WTC11 (cell line): ENCODE measurements around the gene RNF224. TPM values are rescaled to one million over a fixed set of nuclear protein-coding genes. Genes with fewer than 3 reads are reported as not detected.
A peak's percentile ranks its signal among the peaks of the same experiment; 100 is the strongest.

ENCODE experiments used
- ATAC-seq: fragments of 200-7000 bp; cut with Tn5 transposase; 2 replicates; pipeline ENCODE4 v1.10.0; 2021; ENCODE audit warnings: mild to moderate bottlenecking, moderate library complexity
- CTCF ChIA-PET: fragments of 300-600 bp; sonication (Branson Sonifier 250); formaldehyde crosslinking; loops from one replicate; lab custom pipeline; 2021; ENCODE audit warnings: antibody characterized with exemption; lab: Charles Lee
- POLR2A ChIA-PET: fragments of 350-600 bp; sonication (Branson Sonifier 250); formaldehyde crosslinking; loops from one replicate; lab custom pipeline; 2021; ENCODE audit warnings: antibody characterized with exemption; lab: Charles Lee
- DNase-seq: peaks from one replicate; pipeline ENCODE4 v3.0.0; 2021; ENCODE audit warnings: low spot score
- H3K27ac Mint-ChIP-seq: 2 replicates; pipeline ENCODE4 v1.8.0; 2021; ENCODE audit warnings: mixed read lengths
- H3K27me3 Mint-ChIP-seq: 2 replicates; pipeline ENCODE4 v1.8.0; 2021; ENCODE audit warnings: low read depth, mild to moderate bottlenecking, moderate library complexity, mixed read lengths
- H3K36me3 Mint-ChIP-seq: 2 replicates; pipeline ENCODE4 v1.8.0; 2021; ENCODE audit warnings: mixed read lengths
- H3K4me1 Mint-ChIP-seq: 2 replicates; pipeline ENCODE4 v1.8.0; 2022; ENCODE audit warnings: mixed read lengths
- H3K4me3 Mint-ChIP-seq: 2 replicates; pipeline ENCODE4 v1.8.0; 2021; ENCODE audit warnings: mild to moderate bottlenecking, moderate library complexity, mixed read lengths
- H3K9me3 Mint-ChIP-seq: 2 replicates; pipeline ENCODE4 v1.8.0; 2021; ENCODE audit warnings: mixed read lengths
- ETV6 ChIP-seq: sonication (generic); formaldehyde crosslinking; IDR thresholded peaks from 2 replicates; pipeline ENCODE4 v1.8.1; 2022; ENCODE audit warnings: mild to moderate bottlenecking, missing genetic modification reagents
- FOXK1 ChIP-seq: sonication (generic); formaldehyde crosslinking; IDR thresholded peaks from 2 replicates; pipeline ENCODE4 v1.8.0; 2022; ENCODE audit warnings: mild to moderate bottlenecking, moderate library complexity, missing genetic modification reagents
- JUN ChIP-seq: sonication (generic); formaldehyde crosslinking; IDR thresholded peaks from 2 replicates; pipeline ENCODE4 v1.8.0; 2023; ENCODE audit warnings: mild to moderate bottlenecking, missing genetic modification reagents
- PRDM15 ChIP-seq: sonication (generic); formaldehyde crosslinking; IDR thresholded peaks from 2 replicates; pipeline ENCODE4 v1.8.0; 2022; ENCODE audit warnings: missing genetic modification reagents
- PRRX2 ChIP-seq: fragments of 250-450 bp; sonication (Bioruptor Pico); IDR thresholded peaks from 2 replicates; pipeline ENCODE4 v1.8.0; 2021; ENCODE audit warnings: mild to moderate bottlenecking
- RORB ChIP-seq: fragments of 250-450 bp; sonication (Bioruptor Pico); IDR thresholded peaks from 2 replicates; pipeline ENCODE4 v1.9.0; 2021; ENCODE audit warnings: mild to moderate bottlenecking
- SP1 ChIP-seq: sonication (generic); formaldehyde crosslinking; conservative IDR thresholded peaks from 2 replicates; pipeline ENCODE4 v1.8.1; 2022; ENCODE audit warnings: missing genetic modification reagents
- TCF7 ChIP-seq: sonication (generic); formaldehyde crosslinking; IDR thresholded peaks from 2 replicates; pipeline ENCODE4 v1.8.0; 2022; ENCODE audit warnings: mild to moderate bottlenecking, low read depth, missing genetic modification reagents, moderate library complexity
- ZNF281 ChIP-seq: sonication (generic); formaldehyde crosslinking; IDR thresholded peaks from 2 replicates; pipeline ENCODE4 v1.8.0; 2023; ENCODE audit warnings: mild to moderate bottlenecking, missing genetic modification reagents
- total RNA-seq: library from RNA; stranded (reverse); gene quantifications from 3 replicates; pipeline ENCODE4 v1.2.3, GENCODE V29; 2021
- TF ChIP-seq, protein P1 (sequence below): sonication (generic); formaldehyde crosslinking; IDR thresholded peaks from 2 replicates; pipeline ENCODE4 v1.8.1; 2023; ENCODE audit warnings: mild to moderate bottlenecking, missing genetic modification reagents
- TF ChIP-seq, protein P2 (sequence below): fragments of 250-450 bp; sonication (Bioruptor Pico); IDR thresholded peaks from 2 replicates; pipeline ENCODE4 v1.9.0; 2021; ENCODE audit warnings: mild to moderate bottlenecking

RNF224 gene
- total RNA-seq, 1 experiment from 2014 or later, result 0.59 TPM

GRCh38 chr9:137225699-137226331 is 1.5 kb upstream of the RNF224 start:
- ChIA-PET CTCF (interaction anchor here (1.2 to 8.9 kb wide), 9 partner anchors 10 to 216 kb away, joined by 3 to 143 read pairs (median 4); partner anchors contain the start of genes ANAPC2, NPDC1 and SSNA1), POLR2A (interaction anchor here (0.5 to 1.6 kb wide), 2 partner anchors 108 to 111 kb away, joined by 3 read pairs; no protein-coding TSS in a partner anchor)
- no peak overlapping the region for H3K27ac Mint-ChIP-seq
- no peak for TF ChIP-seq FOXK1 (CRISPR knock-in tag)
- 0 out of 2 replicates have a peak, but pooled peaks have one; percentile 10 for TF ChIP-seq TCF7 (CRISPR knock-in tag)
- DNase-seq, result no peak
- no peaks in the 10 kb centered on the region for H3K36me3 Mint-ChIP-seq
- H3K4me3 Mint-ChIP-seq, result peak overlapping the region; percentile 35
- H3K9me3 Mint-ChIP-seq, result no peaks in the 10 kb centered on the region
- H3K4me1 Mint-ChIP-seq, result peaks cover 3% of the 10 kb centered on the region
- no peak for ATAC-seq
- H3K27me3 Mint-ChIP-seq, result no peaks in the 10 kb centered on the region

DNA sequence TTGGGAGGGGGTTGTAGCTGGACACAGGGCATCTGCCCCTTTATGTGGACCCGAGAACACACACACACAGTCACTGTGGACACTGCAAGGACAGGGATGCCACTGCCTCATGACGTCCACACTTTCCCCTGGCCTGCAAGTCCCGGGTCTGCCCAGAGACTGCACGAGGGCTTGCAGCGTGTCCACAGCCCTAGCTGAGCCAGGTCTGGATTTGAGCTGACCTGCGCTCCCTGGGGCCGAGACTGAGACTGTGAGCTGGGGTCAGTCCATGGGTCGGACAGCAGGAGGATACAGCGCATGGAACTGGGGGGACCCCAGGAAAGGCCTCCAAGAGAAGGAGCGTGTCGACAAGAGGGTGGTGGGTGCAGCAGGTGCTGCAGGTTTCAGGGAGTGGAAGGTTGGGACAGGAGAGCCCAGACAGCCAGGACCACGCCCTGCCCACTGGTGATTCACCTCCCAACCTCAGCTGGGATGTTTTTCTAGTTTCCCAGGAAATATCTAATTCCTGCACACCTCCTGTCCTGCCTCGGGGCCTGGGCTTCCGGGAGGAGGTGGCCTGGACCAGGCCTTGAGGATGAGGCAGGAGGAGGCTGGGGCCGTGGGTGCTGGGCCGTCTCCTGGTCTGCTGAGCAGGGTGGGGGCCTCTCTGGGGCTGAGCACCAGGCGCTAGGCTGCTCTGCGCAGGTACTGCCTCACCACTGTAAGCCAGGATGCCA is 806 bp upstream of the RNF224 start:
- ChIA-PET POLR2A (interaction anchor here (0.5 to 1.6 kb wide), 3 partner anchors 38 to 111 kb away, joined by 3 read pairs; partner anchors contain the start of gene SSNA1), CTCF (interaction anchor here (1.3 to 8.9 kb wide), 14 partner anchors 9 to 215 kb away, joined by 3 to 143 read pairs (median 11); partner anchors contain the start of genes ANAPC2, NPDC1, SAPCD2 and SSNA1)
- Mint-ChIP-seq H3K4me1 (peaks cover 3% of the 10 kb centered on the region), H3K4me3 (no peak overlapping the region), H3K27ac (no peak overlapping the region; the same call in 1 of the 2 replicates), H3K36me3 (no peaks in the 10 kb centered on the region), H3K9me3 (no peaks in the 10 kb centered on the region), H3K27me3 (no peaks in the 10 kb centered on the region)
- no peak for TF ChIP-seq PRDM15 (CRISPR knock-in tag)
- TF ChIP-seq SP1 (CRISPR knock-in tag), result no peak
- TF ChIP-seq, protein P1, sequence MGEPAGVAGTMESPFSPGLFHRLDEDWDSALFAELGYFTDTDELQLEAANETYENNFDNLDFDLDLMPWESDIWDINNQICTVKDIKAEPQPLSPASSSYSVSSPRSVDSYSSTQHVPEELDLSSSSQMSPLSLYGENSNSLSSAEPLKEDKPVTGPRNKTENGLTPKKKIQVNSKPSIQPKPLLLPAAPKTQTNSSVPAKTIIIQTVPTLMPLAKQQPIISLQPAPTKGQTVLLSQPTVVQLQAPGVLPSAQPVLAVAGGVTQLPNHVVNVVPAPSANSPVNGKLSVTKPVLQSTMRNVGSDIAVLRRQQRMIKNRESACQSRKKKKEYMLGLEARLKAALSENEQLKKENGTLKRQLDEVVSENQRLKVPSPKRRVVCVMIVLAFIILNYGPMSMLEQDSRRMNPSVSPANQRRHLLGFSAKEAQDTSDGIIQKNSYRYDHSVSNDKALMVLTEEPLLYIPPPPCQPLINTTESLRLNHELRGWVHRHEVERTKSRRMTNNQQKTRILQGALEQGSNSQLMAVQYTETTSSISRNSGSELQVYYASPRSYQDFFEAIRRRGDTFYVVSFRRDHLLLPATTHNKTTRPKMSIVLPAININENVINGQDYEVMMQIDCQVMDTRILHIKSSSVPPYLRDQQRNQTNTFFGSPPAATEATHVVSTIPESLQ (CRISPR knock-in tag), result no peak
- TF ChIP-seq JUN (CRISPR knock-in tag), result no peak
- TF ChIP-seq PRRX2 (CRISPR knock-in tag), result no peak
- TF ChIP-seq ETV6 (CRISPR knock-in tag), result no peak
- no peak for TF ChIP-seq ZNF281 (CRISPR knock-in tag)
- no peak for TF ChIP-seq FOXK1 (CRISPR knock-in tag)
- no peak for DNase-seq
- ATAC-seq, result no peak

DNA sequence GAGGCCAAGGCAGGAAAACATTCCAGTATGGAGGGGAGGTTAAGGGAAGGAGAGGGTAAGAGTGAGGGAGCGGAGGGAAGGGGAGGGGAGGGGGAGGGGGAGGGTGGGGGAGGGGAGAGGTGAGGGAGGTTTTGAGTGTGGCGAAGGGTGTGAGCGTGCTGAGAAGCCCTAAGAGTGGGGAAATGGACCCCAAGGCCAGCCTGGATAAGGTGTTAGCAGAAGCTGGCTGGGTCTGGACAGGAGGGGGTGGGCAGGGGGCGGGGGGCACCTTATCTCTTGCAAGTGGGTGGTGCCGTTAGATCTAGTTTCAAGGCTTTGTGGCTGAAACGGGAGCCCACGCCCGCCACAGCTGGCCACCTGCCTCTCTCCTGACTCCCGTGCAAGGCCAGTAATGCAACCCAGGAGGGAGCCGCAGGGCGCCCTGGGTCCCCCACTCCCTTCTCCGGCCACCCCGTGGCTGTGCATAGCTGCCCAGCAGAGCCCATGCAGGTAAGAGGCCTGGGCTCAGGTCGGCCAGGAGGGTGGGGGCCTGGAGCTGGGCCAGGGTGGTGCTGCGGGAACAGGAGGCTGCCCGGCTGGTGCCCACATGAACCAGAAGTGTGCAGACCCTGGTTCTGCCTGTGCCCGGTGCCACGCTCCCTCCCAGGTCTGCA is 677 bp downstream of the RNF224 start:
- H3K27ac Mint-ChIP-seq, result no peak overlapping the region
- H3K36me3 Mint-ChIP-seq, result no peaks in the 10 kb centered on the region
- H3K4me3 Mint-ChIP-seq, result peak overlapping the region; percentile 53
- ATAC-seq (no peak), DNase-seq (no peak)
- H3K27me3 Mint-ChIP-seq, result no peaks in the 10 kb centered on the region
- CTCF ChIA-PET, result interaction anchor here (0.7 to 8.9 kb wide), 33 partner anchors 8 to 280 kb away, joined by 3 to 143 read pairs (median 6); partner anchors contain the start of genes ANAPC2, EXD3, LRRC26 and MAN1B1
- H3K9me3 Mint-ChIP-seq, result no peaks in the 10 kb centered on the region
- H3K4me1 Mint-ChIP-seq, result peaks cover 3% of the 10 kb centered on the region
- POLR2A ChIA-PET, result interaction anchor here (1.0 kb wide), 2 partner anchors 13 to 27 kb away, joined by 3 to 4 read pairs; partner anchors contain the start of genes TPRN and TUBB4B
- TF ChIP-seq, protein P1 (CRISPR knock-in tag), result no peak
- TF ChIP-seq FOXK1 (CRISPR knock-in tag) (no peak), RORB (CRISPR knock-in tag) (no peak)
- TF ChIP-seq, protein P2, sequence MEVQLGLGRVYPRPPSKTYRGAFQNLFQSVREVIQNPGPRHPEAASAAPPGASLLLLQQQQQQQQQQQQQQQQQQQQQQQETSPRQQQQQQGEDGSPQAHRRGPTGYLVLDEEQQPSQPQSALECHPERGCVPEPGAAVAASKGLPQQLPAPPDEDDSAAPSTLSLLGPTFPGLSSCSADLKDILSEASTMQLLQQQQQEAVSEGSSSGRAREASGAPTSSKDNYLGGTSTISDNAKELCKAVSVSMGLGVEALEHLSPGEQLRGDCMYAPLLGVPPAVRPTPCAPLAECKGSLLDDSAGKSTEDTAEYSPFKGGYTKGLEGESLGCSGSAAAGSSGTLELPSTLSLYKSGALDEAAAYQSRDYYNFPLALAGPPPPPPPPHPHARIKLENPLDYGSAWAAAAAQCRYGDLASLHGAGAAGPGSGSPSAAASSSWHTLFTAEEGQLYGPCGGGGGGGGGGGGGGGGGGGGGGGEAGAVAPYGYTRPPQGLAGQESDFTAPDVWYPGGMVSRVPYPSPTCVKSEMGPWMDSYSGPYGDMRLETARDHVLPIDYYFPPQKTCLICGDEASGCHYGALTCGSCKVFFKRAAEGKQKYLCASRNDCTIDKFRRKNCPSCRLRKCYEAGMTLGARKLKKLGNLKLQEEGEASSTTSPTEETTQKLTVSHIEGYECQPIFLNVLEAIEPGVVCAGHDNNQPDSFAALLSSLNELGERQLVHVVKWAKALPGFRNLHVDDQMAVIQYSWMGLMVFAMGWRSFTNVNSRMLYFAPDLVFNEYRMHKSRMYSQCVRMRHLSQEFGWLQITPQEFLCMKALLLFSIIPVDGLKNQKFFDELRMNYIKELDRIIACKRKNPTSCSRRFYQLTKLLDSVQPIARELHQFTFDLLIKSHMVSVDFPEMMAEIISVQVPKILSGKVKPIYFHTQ (CRISPR knock-in tag), result no peak
